ENCODE results near the gene PTAFR. TPM values are rescaled to one million over a fixed set of nuclear protein-coding genes. Genes with fewer than 3 reads are reported as not detected.

The PTAFR gene
- total RNA-seq, 1 experiment from 2014 or later, result 1.9 TPM

DNA sequence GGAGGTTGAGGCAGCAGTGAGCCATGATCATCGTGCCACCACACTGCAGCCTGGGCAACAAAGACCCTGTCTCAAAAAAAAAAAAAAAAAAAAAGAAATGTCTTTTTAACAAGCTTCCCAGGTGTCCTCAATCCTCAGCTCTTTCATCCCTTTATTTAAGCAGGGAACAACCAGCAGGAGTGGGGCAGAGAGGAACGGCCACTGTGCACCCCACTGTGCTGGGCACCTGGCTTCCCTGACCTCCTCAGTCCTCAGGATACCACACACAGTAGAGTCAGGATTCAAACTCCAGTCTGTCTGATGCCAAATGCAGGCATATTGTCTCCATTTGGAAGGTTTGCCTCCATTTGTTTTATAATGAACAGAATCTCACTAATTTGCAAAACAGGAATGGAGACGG, 19.8 kb upstream of the PTAFR start:
- no peak overlapping the region for H3K4me2 ChIP-seq (ENCODE audit: insufficient read depth, insufficient read length, low read length)
- no peak overlapping the region for H4K8ac ChIP-seq (replicated peaks; ENCODE audit: insufficient read length, low read depth, low read length)
- no peaks in the 10 kb centered on the region for H3K9me3 ChIP-seq (ENCODE audit: control insufficient read depth, low read depth, low read length)
- no peak overlapping the region for H3K56ac ChIP-seq (ENCODE audit: insufficient read length, low read depth, low read length)
- no CpG with 5 or more reads among the region's 3 CpGs for WGBS (ENCODE audit: extremely low coverage, insufficient read length, low lambda C conversion rate)
- no peak overlapping the region for H2BK20ac ChIP-seq (ENCODE audit: low read depth, low read length, poor library complexity, severe bottlenecking)
- TF ChIP-seq, protein P1, sequence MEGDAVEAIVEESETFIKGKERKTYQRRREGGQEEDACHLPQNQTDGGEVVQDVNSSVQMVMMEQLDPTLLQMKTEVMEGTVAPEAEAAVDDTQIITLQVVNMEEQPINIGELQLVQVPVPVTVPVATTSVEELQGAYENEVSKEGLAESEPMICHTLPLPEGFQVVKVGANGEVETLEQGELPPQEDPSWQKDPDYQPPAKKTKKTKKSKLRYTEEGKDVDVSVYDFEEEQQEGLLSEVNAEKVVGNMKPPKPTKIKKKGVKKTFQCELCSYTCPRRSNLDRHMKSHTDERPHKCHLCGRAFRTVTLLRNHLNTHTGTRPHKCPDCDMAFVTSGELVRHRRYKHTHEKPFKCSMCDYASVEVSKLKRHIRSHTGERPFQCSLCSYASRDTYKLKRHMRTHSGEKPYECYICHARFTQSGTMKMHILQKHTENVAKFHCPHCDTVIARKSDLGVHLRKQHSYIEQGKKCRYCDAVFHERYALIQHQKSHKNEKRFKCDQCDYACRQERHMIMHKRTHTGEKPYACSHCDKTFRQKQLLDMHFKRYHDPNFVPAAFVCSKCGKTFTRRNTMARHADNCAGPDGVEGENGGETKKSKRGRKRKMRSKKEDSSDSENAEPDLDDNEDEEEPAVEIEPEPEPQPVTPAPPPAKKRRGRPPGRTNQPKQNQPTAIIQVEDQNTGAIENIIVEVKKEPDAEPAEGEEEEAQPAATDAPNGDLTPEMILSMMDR (conservative IDR thresholded peaks at IDR 0.05), result no peak
- H3K27me3 ChIP-seq (ENCODE audit: insufficient read depth, low read length), result no peaks in the 10 kb centered on the region
- H2BK5ac ChIP-seq (ENCODE audit: insufficient read length, low read length), result no peak overlapping the region
- H4K5ac ChIP-seq (ENCODE audit: insufficient read length, low read depth, low read length), result no peak overlapping the region
- H3K79me1 ChIP-seq (ENCODE audit: insufficient read depth, low read depth, low read length, poor library complexity, severe bottlenecking), result no peaks in the 10 kb centered on the region
- H2AK5ac ChIP-seq (ENCODE audit: insufficient read length, low read length), result no peak overlapping the region
- H3K27ac ChIP-seq (ENCODE audit: insufficient read length, low read depth, low read length), result no peak overlapping the region
- Mint-ChIP-seq H3K27ac (peak overlapping the region; percentile 80 to 89 (median 86); a peak in 5 of 7 replicates), H3K36me3 (ENCODE audit: insufficient read depth in 1 of 3, low read depth in 3 of 3) (peaks cover 16 to 31% (median 25%) of the 10 kb centered on the region in 3 experiments; a peak in 6 of 7 replicates), H3K4me1 (peaks cover 33 to 36% of the 10 kb centered on the region in 2 experiments), H3K27me3 (ENCODE audit: low read depth) (peaks cover 1% of the 10 kb centered on the region; the same call in 1 of the 2 replicates), H3K4me3 (peak overlapping the region in 1 of 2 experiments; percentile 27; a peak in 2 of 5 replicates), H3K9me3 (no peaks in the 10 kb centered on the region)
- no peak overlapping the region for H3T11ph ChIP-seq (ENCODE audit: low read length)
- no peak overlapping the region for H4K91ac ChIP-seq (ENCODE audit: insufficient read length, low read depth, low read length)
- no peak overlapping the region for H3K14ac ChIP-seq (ENCODE audit: insufficient read depth, low read length)
- no peak for DNase-seq
- H3K79me2 ChIP-seq (ENCODE audit: insufficient read depth, low read length), result no peaks in the 10 kb centered on the region
- H4K20me1 ChIP-seq (ENCODE audit: control insufficient read depth, insufficient read depth, insufficient read length), result no peaks in the 10 kb centered on the region
- no peak overlapping the region for H3K4ac ChIP-seq (ENCODE audit: low read depth, low read length)
- no peak overlapping the region for H3K18ac ChIP-seq (ENCODE audit: insufficient read length, low read depth, low read length)
- H2BK15ac ChIP-seq (ENCODE audit: low read depth, low read length), result no peak overlapping the region
- H2AFZ ChIP-seq (ENCODE audit: low read length), result no peak overlapping the region
- peaks cover 7% of the 10 kb centered on the region; the same call in 1 of the 2 replicates for H3K4me1 ChIP-seq (ENCODE audit: insufficient read depth, low read length)
- H2BK120ac ChIP-seq (ENCODE audit: low read depth, low read length, poor library complexity, severe bottlenecking), result no peak overlapping the region
- H2BK12ac ChIP-seq (ENCODE audit: insufficient read length, low read depth, low read length), result no peak overlapping the region
- no peak overlapping the region for H3K23ac ChIP-seq (ENCODE audit: insufficient read length, low read depth, low read length)
- no peaks in the 10 kb centered on the region for H3K23me2 ChIP-seq (ENCODE audit: insufficient read length, low read depth, low read length, poor library complexity, severe bottlenecking)
- no peak overlapping the region for H3K9ac ChIP-seq (ENCODE audit: extremely low read depth, insufficient read length, low read length)
